Activated CD8-positive, alpha-beta memory T cell treated with anti-CD3 and anti-CD28 coated beads for 1 hour (primary cell): ENCODE data around the gene MLH1.

ENCODE experiments used
- DNase-seq, 2 donors: peaks; one replicate each; pipeline ENCODE4 v3.0.0-alpha.2; 2020; ENCODE audit warnings: low read depth in 1 of 2; ENCODE audit errors: extremely low read depth in 1 of 2

Gene MLH1

GRCh38 chr3:37087870-37088269, 94.6 kb downstream of the MLH1 start:
- DNase-seq, result no peak

GRCh38 chr3:37092484-37092883, 99.2 kb downstream of the MLH1 start:
- no peak for DNase-seq

GRCh38 chr3:37093481-37093880, 100.2 kb downstream of the MLH1 start:
- DNase-seq, result no peak

- no peak for DNase-seq
These were observed 101.3 kb downstream of the MLH1 start for GRCh38 chr3:37094636-37095035.

GRCh38 chr3:37096288-37096687, 103.0 kb downstream of the MLH1 start:
- no peak for DNase-seq

GRCh38 chr3:37096975-37097374, 103.7 kb downstream of the MLH1 start:
- no peak for DNase-seq

GRCh38 chr3:37097776-37098175, 104.5 kb downstream of the MLH1 start:
- no peak for DNase-seq

- no peak for DNase-seq
These were observed 105.6 kb downstream of the MLH1 start for GRCh38 chr3:37098884-37099283.

GRCh38 chr3:37099469-37099868, 106.2 kb downstream of the MLH1 start:
- no peak for DNase-seq

GRCh38 chr3:37100411-37100810, 107.1 kb downstream of the MLH1 start:
- no peak for DNase-seq
